ENCODE data around the gene PDE4D. TPM values are rescaled to one million over a fixed set of nuclear protein-coding genes. Genes with fewer than 3 reads are reported as not detected.

Gene PDE4D
- total RNA-seq, 1 experiment from 2014 or later: 2.4 TPM

DNA sequence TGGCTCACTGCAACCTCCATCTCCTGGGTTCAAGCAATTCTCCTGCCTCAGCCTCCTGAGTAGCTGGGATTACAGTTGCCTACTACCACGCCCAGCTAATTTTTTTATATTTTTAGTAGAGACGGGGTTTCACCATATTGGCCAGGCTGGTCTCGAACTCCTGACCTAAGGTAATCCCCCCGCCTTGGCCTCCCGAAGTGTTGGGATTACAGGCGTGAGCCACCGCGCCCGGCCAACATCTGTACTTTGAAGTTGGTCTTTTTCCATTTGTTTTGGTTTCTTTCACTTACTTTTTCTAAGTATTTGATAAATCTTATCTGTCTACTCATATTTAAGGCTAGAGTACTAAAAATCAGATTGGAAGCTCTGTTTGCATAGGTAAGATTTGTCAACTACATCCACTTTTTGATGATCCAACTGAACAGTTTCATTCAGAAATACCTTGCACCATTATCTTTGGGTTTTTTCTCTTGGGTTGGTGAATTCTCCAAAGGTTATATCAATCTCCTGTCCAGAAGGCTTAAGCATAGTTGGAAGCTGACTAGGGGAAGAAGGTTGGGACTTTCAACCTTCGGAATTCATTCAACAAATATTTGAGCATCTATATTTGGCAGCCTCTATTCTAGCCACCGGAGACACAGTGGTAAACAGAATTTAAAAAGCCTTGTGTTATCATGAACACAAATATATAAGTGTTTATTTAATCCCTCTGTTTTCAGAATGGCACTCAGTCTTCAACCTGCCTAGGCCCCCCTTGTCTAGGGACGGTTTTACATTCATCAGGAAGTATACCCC lies 821.6 kb downstream of the PDE4D start:
- Histone ChIP-seq H3K27me3 (ENCODE audit: control insufficient read depth, insufficient read depth, low read length) (no peaks in the 10 kb centered on the region), H3K9me3 (ENCODE audit: control insufficient read depth, insufficient read depth, low read depth, low read length) (no peaks in the 10 kb centered on the region), H3K36me3 (ENCODE audit: control insufficient read depth, insufficient read depth, low read length) (no peaks in the 10 kb centered on the region), H3K4me1 (ENCODE audit: control insufficient read depth, insufficient read depth, low read length) (no peaks in the 10 kb centered on the region), H3K27ac (ENCODE audit: low read length) (no peak overlapping the region), H3K4me3 (ENCODE audit: low read depth in 2 of 2, low read length in 2 of 2) (no peak overlapping the region)
- ChIA-PET POLR2A (no interaction called here), CTCF (no interaction called here)
- BruUV-seq (replicated peaks): no TSS peak
- no peak for TF ChIP-seq TCF7L2 (IDR thresholded peaks at IDR 0.05; ENCODE audit: low read depth, low read length)
- no peak for TF ChIP-seq SIN3A (IDR thresholded peaks at IDR 0.05; ENCODE audit: borderline replicate concordance, insufficient read depth, low read depth, low read length)
- no peak for TF ChIP-seq POLR2AphosphoS5 (IDR thresholded peaks at IDR 0.05; ENCODE audit: low read depth, low read length)
- no peak for TF ChIP-seq CTCF (IDR thresholded peaks at IDR 0.05)
- TF ChIP-seq, protein P1, sequence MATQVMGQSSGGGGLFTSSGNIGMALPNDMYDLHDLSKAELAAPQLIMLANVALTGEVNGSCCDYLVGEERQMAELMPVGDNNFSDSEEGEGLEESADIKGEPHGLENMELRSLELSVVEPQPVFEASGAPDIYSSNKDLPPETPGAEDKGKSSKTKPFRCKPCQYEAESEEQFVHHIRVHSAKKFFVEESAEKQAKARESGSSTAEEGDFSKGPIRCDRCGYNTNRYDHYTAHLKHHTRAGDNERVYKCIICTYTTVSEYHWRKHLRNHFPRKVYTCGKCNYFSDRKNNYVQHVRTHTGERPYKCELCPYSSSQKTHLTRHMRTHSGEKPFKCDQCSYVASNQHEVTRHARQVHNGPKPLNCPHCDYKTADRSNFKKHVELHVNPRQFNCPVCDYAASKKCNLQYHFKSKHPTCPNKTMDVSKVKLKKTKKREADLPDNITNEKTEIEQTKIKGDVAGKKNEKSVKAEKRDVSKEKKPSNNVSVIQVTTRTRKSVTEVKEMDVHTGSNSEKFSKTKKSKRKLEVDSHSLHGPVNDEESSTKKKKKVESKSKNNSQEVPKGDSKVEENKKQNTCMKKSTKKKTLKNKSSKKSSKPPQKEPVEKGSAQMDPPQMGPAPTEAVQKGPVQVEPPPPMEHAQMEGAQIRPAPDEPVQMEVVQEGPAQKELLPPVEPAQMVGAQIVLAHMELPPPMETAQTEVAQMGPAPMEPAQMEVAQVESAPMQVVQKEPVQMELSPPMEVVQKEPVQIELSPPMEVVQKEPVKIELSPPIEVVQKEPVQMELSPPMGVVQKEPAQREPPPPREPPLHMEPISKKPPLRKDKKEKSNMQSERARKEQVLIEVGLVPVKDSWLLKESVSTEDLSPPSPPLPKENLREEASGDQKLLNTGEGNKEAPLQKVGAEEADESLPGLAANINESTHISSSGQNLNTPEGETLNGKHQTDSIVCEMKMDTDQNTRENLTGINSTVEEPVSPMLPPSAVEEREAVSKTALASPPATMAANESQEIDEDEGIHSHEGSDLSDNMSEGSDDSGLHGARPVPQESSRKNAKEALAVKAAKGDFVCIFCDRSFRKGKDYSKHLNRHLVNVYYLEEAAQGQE (IDR thresholded peaks at IDR 0.05; ENCODE audit: insufficient read depth in 1 of 2, low read depth in 2 of 2, low read length in 1 of 2): no peak
- in situ Hi-C loops (cut with HindIII; ENCODE audit: low pct_unique_long_range_greater_than_20kb, low sequenced_read_pairs) (no loop called here), intact Hi-C loops (cut with micrococcal nuclease; ENCODE audit: unreplicated experiment) (no loop called here)
- ATAC-seq (no peak), DNase-seq (ENCODE audit: low read depth, low spot score) (no peak)

DNA sequence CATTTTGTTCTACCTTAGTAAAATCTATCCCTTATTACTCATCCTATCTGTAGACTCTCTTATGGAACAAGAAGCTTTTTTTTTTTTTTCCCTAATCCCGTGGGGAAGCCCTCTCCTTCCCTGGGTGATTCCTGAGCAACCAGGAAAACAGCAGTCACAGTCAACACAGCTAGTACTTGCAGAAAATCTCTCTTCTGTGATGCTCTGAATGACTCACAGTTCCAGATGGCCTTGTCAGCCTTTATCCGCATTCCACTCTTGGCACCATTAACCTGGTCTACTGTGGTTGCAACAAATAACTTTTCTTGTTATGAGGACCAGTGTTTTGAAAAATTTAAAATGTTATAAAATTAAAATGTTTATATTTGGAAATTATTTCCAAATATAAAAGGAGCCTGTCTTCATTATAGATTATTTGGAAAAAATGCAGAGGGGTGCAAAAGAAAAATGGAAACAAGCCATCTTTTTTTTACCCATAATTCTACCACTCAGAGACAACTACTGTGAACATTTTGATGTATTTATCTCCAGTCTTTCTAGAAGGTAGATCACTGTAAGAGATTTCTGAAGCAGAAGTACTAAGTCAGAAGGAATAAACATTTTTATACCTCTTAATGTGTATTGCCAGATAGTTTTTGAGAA lies 824.0 kb downstream of the PDE4D start:
- no TSS peak for BruUV-seq (replicated peaks)
- H3K9me3 ChIP-seq (ENCODE audit: control insufficient read depth, insufficient read depth, low read depth, low read length): no peaks in the 10 kb centered on the region
- no peaks in the 10 kb centered on the region for H3K36me3 ChIP-seq (ENCODE audit: control insufficient read depth, insufficient read depth, low read length)
- DNase-seq (ENCODE audit: low read depth, low spot score): no peak
- intact Hi-C loops (cut with micrococcal nuclease; ENCODE audit: unreplicated experiment): no loop called here
- in situ Hi-C loops (cut with HindIII; ENCODE audit: low pct_unique_long_range_greater_than_20kb, low sequenced_read_pairs): no loop called here
- no peak overlapping the region for H3K4me3 ChIP-seq (ENCODE audit: low read depth in 2 of 2, low read length in 2 of 2)
- H3K4me1 ChIP-seq (ENCODE audit: control insufficient read depth, insufficient read depth, low read length): no peaks in the 10 kb centered on the region
- no peak overlapping the region for H3K27ac ChIP-seq (ENCODE audit: low read length)
- H3K27me3 ChIP-seq (ENCODE audit: control insufficient read depth, insufficient read depth, low read length): no peaks in the 10 kb centered on the region
- no peak for TF ChIP-seq TCF7L2 (IDR thresholded peaks at IDR 0.05; ENCODE audit: low read depth, low read length)
- TF ChIP-seq CTCF (IDR thresholded peaks at IDR 0.05): no peak
- TF ChIP-seq, protein P1 (IDR thresholded peaks at IDR 0.05; ENCODE audit: insufficient read depth in 1 of 2, low read depth in 2 of 2, low read length in 1 of 2): no peak
- TF ChIP-seq SIN3A (IDR thresholded peaks at IDR 0.05; ENCODE audit: borderline replicate concordance, insufficient read depth, low read depth, low read length): no peak
- TF ChIP-seq POLR2AphosphoS5 (IDR thresholded peaks at IDR 0.05; ENCODE audit: low read depth, low read length): no peak
- ChIA-PET CTCF (no interaction called here), POLR2A (no interaction called here)
- no peak for ATAC-seq
